Neural cell (in vitro differentiated cells): ENCODE data around the gene SCARB2. TPM values are rescaled to one million over a fixed set of nuclear protein-coding genes. Genes with fewer than 3 reads are reported as not detected.

Experiments used
- H2AFZ ChIP-seq: fragments of 200-600, 300-800 bp; sonication (generic), shearing (Covaris generic); 2 replicates; pipeline ENCODE4 v1.6.0; 2014; ENCODE audit warnings: low read depth, mild to moderate bottlenecking, antibody characterized with exemption, low read length, moderate library complexity
- H3F3A ChIP-seq: fragments of 200-600 bp; shearing (Covaris generic); 2 replicates; pipeline ENCODE4 v1.6.1; 2016; ENCODE audit warnings: mild to moderate bottlenecking, moderate library complexity, mixed read lengths, antibody characterized with exemption, low read length; ENCODE audit not compliant: insufficient read depth, poor library complexity, severe bottlenecking
- H3K27ac ChIP-seq: fragments of 200-600, 300-800 bp; sonication (generic), shearing (Covaris generic); 2 replicates; pipeline ENCODE4 v1.5.1; 2014; ENCODE audit warnings: mild to moderate bottlenecking, low read length, moderate library complexity
- H3K27me3 ChIP-seq: fragments of 300-800, 200-600 bp; sonication (generic), shearing (Covaris generic); 2 replicates; pipeline ENCODE4 v1.6.0; 2014; ENCODE audit warnings: mild to moderate bottlenecking, low read depth, low read length, moderate library complexity; ENCODE audit not compliant: insufficient read depth
- H3K36me3 ChIP-seq: fragments of 300-800, 200-600 bp; sonication (generic), shearing (Covaris generic); 2 replicates; pipeline ENCODE4 v1.5.1; 2014; ENCODE audit warnings: mild to moderate bottlenecking, antibody characterized with exemption, low read length, moderate library complexity; ENCODE audit not compliant: insufficient read depth
- H3K4me2 ChIP-seq: fragments of 300-800, 200-600 bp; sonication (generic), shearing (Covaris generic); 2 replicates; pipeline ENCODE4 v1.6.0; 2014; ENCODE audit warnings: mild to moderate bottlenecking, low read length
- H3K4me3 ChIP-seq: fragments of 300-800, 200-600 bp; sonication (generic), shearing (Covaris generic); 2 replicates; pipeline ENCODE4 v1.5.1; 2014; ENCODE audit warnings: mild to moderate bottlenecking, low read length, moderate library complexity
- H3K79me2 ChIP-seq: fragments of 200-600 bp; shearing (Covaris generic); replicated peaks from 2 replicates; pipeline ENCODE4 v1.6.0; 2014; ENCODE audit warnings: mild to moderate bottlenecking, low read length, moderate library complexity; ENCODE audit not compliant: insufficient read depth
- H3K9ac ChIP-seq: fragments of 300-800, 200-600 bp; sonication (generic), shearing (Covaris generic); 2 replicates; pipeline ENCODE4 v1.6.1; 2016; ENCODE audit warnings: mild to moderate bottlenecking, low read length, mixed read lengths
- H3K9me2 ChIP-seq: fragments of 200-600 bp; shearing (Covaris generic); 2 replicates; pipeline ENCODE4 v1.6.1; 2016; ENCODE audit warnings: mild to moderate bottlenecking, low read length, mixed read lengths; ENCODE audit not compliant: insufficient read depth
- H3K9me3 ChIP-seq: fragments of 200-600, 300-800 bp; sonication (generic), shearing (Covaris generic); 2 replicates; pipeline ENCODE4 v1.6.1; 2016; ENCODE audit warnings: mild to moderate bottlenecking, mixed run types, low read length, moderate library complexity, mixed read lengths
- H4K20me1 ChIP-seq: fragments of 200-600 bp; shearing (Covaris generic); 2 replicates; pipeline ENCODE4 v1.6.1; 2016; ENCODE audit warnings: mild to moderate bottlenecking, mixed run types; ENCODE audit not compliant: insufficient read depth
- EP300 ChIP-seq: fragments of 450-650 bp; conservative IDR thresholded peaks from 2 replicates; pipeline ENCODE4 v1.6.1; 2014; ENCODE audit warnings: antibody characterized with exemption, mild to moderate bottlenecking, moderate library complexity; ENCODE audit not compliant: poor library complexity, severe bottlenecking
- EZH2 ChIP-seq: fragments of 200-600, 300-800 bp; shearing (Covaris generic), sonication (generic); IDR thresholded peaks from 2 replicates; pipeline ENCODE4 v1.6.1; 2014; ENCODE audit warnings: antibody characterized with exemption, low read length, borderline replicate concordance, mild to moderate bottlenecking; ENCODE audit not compliant: insufficient read depth, poor library complexity, severe bottlenecking
- MXI1 ChIP-seq: fragments of 450-650 bp; conservative IDR thresholded peaks from 2 replicates; pipeline ENCODE4 v1.6.1; 2014; ENCODE audit warnings: antibody characterized with exemption, mild to moderate bottlenecking; ENCODE audit not compliant: poor library complexity, severe bottlenecking
- POLR2AphosphoS5 ChIP-seq: IDR thresholded peaks from 2 replicates; pipeline ENCODE4 v1.6.1; 2012
- RAD21 ChIP-seq: fragments of 450-650 bp; conservative IDR thresholded peaks from 2 replicates; pipeline ENCODE4 v1.6.1; 2014; ENCODE audit warnings: antibody characterized with exemption, mild to moderate bottlenecking, moderate library complexity
- REST ChIP-seq: IDR thresholded peaks from 2 replicates; pipeline ENCODE4 v1.6.1; 2012; ENCODE audit warnings: borderline replicate concordance
- SMC3 ChIP-seq: fragments of 450-650 bp; conservative IDR thresholded peaks from 2 replicates; pipeline ENCODE4 v1.6.1; 2014; ENCODE audit warnings: antibody characterized with exemption, mild to moderate bottlenecking, moderate library complexity; ENCODE audit not compliant: poor library complexity
- TAF1 ChIP-seq: IDR thresholded peaks from 2 replicates; pipeline ENCODE4 v1.6.1; 2012; ENCODE audit warnings: low read depth
- polyA minus RNA-seq: library from RNA; depleted of rRNA, polyadenylated mRNA; stranded (reverse); fragments of >200 nt; gene quantifications from 2 replicates; pipeline ENCODE4 v1.2.3, GENCODE V29; 2014
- polyA plus RNA-seq: library from polyadenylated mRNA; depleted of rRNA; stranded (reverse); fragments of >200 nt; gene quantifications from 2 replicates; pipeline ENCODE4 v1.2.3, GENCODE V29; 2014
- TF ChIP-seq, protein P1 (sequence below): fragments of 450-650 bp; IDR thresholded peaks from 2 replicates; pipeline ENCODE4 v1.5.1; 2014; ENCODE audit warnings: antibody characterized with exemption, mild to moderate bottlenecking, moderate library complexity; ENCODE audit not compliant: poor library complexity, severe bottlenecking

SCARB2 gene, protein sequence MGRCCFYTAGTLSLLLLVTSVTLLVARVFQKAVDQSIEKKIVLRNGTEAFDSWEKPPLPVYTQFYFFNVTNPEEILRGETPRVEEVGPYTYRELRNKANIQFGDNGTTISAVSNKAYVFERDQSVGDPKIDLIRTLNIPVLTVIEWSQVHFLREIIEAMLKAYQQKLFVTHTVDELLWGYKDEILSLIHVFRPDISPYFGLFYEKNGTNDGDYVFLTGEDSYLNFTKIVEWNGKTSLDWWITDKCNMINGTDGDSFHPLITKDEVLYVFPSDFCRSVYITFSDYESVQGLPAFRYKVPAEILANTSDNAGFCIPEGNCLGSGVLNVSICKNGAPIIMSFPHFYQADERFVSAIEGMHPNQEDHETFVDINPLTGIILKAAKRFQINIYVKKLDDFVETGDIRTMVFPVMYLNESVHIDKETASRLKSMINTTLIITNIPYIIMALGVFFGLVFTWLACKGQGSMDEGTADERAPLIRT
- polyA plus RNA-seq = 235 and 256 TPM in 2 replicates
- polyA minus RNA-seq = 321 and 369 TPM in 2 replicates

DNA sequence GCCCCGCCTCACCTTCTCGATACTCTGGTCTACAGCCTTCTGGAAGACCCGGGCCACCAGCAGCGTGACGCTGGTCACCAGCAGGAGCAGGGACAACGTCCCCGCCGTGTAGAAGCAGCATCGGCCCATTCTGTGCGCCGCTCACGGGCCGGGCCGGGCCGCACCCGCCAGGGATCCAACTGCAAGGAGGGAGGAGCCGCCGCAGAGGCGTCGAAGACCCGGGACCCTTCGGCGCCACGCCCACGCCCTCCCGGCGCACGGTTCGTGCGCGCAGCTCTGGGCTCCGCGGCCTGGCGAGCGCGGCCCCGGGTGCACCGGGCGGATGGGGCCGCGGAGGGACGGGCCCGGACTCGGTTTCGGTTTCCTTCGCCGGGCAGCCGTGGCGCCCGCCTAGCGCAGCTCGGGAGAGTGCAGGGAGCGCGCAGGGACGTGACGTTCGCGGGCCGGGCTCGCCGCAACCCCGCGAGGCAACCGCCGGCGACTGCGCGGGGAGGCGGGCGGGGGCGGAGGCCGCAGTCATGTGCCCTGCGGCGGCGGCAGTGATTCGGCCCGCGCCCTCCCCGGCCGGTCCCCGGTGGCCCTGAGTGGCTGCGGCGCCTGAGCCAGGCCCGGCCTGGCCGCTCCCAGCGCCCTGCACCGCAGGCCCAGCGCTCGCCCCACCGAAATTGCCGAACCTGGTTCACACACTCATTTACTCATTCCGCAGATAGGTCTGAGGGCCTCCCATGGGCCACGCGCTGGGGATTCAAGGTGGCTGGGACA lies at the start of gene SCARB2:
Gene SCARB2, minus strand, starts transcription at position 410 of the 762 bp plus-strand sequence. Its CDS starts 281 bp downstream, at position 129.
- Histone ChIP-seq H3K9me2 (no peaks in the 10 kb centered on the region), H4K20me1 (no peaks in the 10 kb centered on the region), H3F3A (no peaks in the 10 kb centered on the region), H3K4me2 (peak within 1 kb of the TSS; percentile 100), H3K79me2 (peaks cover 43% of the 10 kb centered on the region), H3K27ac (peak within 1 kb of the TSS; percentile 92), H3K36me3 (peaks cover 6% of the 10 kb centered on the region), H3K4me3 (peak within 1 kb of the TSS; percentile 92), H3K27me3 (no peaks in the 10 kb centered on the region), H2AFZ (peak within 1 kb of the TSS; percentile 91), H3K9me3 (no peaks in the 10 kb centered on the region), H3K9ac (peak within 1 kb of the TSS; percentile 92)
- TF ChIP-seq TAF1 (no peak), MXI1 (peak; percentile 72), EZH2 (no peak), REST (peak; percentile 59), POLR2AphosphoS5 (peak; percentile 78), EP300 (peak; percentile 39), RAD21 (no peak), SMC3 (peak; percentile 15)
- TF ChIP-seq, protein P1, sequence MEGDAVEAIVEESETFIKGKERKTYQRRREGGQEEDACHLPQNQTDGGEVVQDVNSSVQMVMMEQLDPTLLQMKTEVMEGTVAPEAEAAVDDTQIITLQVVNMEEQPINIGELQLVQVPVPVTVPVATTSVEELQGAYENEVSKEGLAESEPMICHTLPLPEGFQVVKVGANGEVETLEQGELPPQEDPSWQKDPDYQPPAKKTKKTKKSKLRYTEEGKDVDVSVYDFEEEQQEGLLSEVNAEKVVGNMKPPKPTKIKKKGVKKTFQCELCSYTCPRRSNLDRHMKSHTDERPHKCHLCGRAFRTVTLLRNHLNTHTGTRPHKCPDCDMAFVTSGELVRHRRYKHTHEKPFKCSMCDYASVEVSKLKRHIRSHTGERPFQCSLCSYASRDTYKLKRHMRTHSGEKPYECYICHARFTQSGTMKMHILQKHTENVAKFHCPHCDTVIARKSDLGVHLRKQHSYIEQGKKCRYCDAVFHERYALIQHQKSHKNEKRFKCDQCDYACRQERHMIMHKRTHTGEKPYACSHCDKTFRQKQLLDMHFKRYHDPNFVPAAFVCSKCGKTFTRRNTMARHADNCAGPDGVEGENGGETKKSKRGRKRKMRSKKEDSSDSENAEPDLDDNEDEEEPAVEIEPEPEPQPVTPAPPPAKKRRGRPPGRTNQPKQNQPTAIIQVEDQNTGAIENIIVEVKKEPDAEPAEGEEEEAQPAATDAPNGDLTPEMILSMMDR = no peak

DNA sequence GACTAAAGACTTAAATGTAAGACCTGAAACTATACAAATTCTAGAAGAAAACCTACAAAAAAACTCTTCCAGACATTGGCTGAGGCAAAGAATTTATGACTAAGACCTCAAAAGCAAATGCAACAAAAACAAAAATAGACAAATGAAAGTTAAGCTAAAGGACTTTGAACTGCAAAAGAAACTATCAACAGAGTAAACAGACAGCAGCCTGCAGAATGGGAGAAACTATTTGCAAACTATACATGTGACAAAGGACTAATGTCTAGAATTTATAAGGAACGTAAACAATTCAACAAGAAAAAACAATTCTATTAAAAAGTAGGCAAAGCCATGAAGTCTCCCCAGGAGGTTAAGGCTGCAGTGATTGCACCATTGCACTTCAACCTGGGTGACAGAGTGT lies 46.9 kb upstream of the SCARB2 start:
- no peaks in the 10 kb centered on the region for H4K20me1 ChIP-seq
- H3K27me3 ChIP-seq = no peaks in the 10 kb centered on the region
- no peak overlapping the region for H2AFZ ChIP-seq
- TF ChIP-seq RAD21 (no peak), REST (no peak), MXI1 (no peak), EZH2 (no peak), POLR2AphosphoS5 (no peak), TAF1 (no peak), EP300 (no peak), SMC3 (no peak)
- TF ChIP-seq, protein P1 = no peak
- H3F3A ChIP-seq = no peaks in the 10 kb centered on the region
- H3K9ac ChIP-seq = no peak overlapping the region
- no peaks in the 10 kb centered on the region for H3K79me2 ChIP-seq
- H3K9me3 ChIP-seq = no peaks in the 10 kb centered on the region
- no peak overlapping the region for H3K27ac ChIP-seq
- H3K4me2 ChIP-seq = no peak overlapping the region
- H3K36me3 ChIP-seq = no peaks in the 10 kb centered on the region
- no peak overlapping the region for H3K4me3 ChIP-seq
- H3K9me2 ChIP-seq = no peaks in the 10 kb centered on the region
